GM21360 (cell line): ENCODE data around the gene PTDSS2.
"Not testable (repeated sequence)": the region's sequence is repeated elsewhere in the genome, so short reads cannot be mapped to it uniquely, and the experiment has no call there.

Experiments used
- ATAC-seq: cut with Tn5 transposase; IDR thresholded peaks from one replicate; pipeline ENCODE4 v1.9.1; 2021; ENCODE audit warnings: mild to moderate bottlenecking, moderate library complexity; ENCODE audit not compliant: unreplicated experiment

PTDSS2 gene

GRCh38 chr11:429931-430456 lies 20.1 kb upstream of the PTDSS2 start:
- ATAC-seq: no peak

DNA sequence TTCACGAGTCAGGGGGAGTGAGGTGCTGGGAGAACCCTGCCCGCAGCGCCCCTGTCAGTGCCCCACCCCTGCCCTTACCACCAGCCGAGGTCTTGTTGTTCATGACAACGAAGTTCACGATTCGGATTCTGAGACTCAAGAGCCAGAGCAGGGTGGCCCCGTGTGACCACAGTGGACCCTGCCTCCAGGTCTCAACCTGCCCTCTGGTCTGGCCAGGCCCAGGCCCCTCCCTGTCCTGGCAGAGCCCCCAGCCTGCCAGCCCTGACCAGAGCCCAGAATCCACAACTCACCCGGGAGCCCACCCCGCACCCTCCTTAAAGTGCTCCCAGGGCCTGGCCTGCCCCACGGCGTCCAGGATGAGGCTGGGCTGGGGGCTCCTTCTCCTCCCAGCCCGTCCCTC lies 18.2 kb upstream of the PTDSS2 start:
- no peak for ATAC-seq

- no peak for ATAC-seq
Observed at GRCh38 chr11:432501-433100, 17.5 kb upstream of the PTDSS2 start.

- no peak for ATAC-seq
Observed at GRCh38 chr11:433111-433510, 17.0 kb upstream of the PTDSS2 start.

GRCh38 chr11:433641-434040 lies 16.4 kb upstream of the PTDSS2 start:
- no peak for ATAC-seq

DNA sequence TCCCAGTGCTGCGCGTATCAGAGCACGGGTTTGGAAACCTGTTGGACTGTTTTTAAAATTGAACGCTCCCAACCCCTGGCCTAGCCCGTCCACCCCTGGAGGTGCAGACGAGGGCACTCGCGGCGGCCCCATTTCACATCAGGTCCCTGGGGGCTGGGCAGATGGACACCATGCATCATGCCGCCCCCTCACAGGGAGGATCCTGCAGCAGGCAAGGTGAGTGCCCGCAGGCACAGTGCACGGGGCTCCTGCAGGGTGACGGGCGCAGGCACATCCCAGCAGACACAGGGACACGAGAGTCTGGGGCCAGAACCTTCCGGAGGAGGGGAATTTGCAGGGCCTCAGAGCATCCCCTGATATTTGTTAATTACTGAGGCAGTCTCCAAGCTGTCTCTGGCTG lies 15.6 kb upstream of the PTDSS2 start:
- no peak for ATAC-seq

GRCh38 chr11:434999-435740 lies 14.9 kb upstream of the PTDSS2 start:
- ATAC-seq: not testable (repeated sequence)

- no peak for ATAC-seq
Observed at GRCh38 chr11:437228-437870, 12.7 kb upstream of the PTDSS2 start.

DNA sequence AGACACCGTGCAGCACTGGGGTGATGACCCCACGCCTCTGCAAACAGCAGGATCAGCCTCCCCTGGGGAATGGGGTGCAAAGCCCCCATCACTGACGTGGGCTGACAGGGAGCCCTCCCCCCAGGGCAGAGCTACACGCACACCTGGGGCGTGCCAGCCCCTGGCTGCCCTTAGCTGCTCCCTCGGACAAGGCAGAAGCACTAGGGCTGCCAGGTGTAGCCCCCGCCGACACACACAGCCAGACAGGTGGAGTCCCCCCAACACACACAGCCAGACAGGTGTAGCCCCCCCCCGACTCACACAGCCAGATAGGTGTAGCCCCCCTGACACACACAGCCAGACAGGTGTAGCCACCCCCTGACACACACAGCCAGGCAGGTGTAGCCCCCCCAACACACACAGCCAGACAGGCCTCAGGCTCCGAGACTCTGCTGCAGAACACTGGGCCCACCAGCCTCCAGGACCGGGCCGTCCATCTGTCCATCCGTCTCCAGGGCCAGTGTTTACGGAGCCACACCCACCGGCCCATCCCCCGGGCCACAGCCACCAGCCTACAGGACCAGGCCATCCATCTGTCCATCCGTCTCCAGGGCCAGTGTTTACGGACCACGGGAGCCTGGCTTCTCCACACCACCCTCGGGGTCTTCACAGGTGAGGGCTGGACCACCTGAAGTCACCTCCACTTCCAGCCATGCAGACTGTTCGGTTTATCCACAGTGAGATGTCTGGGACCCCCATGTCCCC lies 11.8 kb upstream of the PTDSS2 start:
- no peak for ATAC-seq

DNA sequence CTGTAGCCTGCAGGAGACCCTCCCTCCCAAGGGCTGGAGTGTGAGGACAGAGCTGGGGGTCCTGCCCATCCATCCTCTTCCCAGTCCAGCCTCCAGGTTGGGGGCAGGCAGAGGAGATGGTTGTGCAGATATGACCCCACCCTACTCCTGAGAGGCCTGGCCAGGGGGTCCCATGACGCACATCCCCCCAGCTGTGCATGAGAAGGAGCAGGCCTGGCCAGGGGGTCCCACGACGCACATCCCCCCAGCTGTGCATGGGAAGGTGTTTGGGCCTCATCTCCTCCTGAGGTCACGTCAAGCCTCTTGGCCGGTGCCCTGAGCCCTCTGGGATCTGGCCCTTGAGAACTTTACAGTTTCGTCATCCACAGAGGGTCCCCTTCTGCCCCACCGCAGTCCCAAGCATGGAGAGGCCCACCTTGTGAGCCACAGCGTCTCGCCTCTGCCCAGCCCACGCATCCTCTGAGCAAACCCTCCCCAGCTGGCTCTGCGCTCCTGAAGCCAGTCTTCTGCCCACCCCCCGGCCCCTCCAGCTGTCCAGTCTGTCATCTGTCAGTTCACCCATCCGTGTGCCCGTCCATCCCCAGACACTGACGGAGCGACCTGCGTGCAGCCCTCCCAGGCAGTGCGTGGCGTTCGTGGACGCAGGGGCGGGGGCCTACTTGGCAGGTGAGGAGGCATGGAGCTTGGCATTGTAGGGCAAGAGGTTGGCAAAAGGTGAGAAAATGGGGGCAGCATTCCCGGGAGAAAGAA lies 10.6 kb upstream of the PTDSS2 start:
- no peak for ATAC-seq

DNA sequence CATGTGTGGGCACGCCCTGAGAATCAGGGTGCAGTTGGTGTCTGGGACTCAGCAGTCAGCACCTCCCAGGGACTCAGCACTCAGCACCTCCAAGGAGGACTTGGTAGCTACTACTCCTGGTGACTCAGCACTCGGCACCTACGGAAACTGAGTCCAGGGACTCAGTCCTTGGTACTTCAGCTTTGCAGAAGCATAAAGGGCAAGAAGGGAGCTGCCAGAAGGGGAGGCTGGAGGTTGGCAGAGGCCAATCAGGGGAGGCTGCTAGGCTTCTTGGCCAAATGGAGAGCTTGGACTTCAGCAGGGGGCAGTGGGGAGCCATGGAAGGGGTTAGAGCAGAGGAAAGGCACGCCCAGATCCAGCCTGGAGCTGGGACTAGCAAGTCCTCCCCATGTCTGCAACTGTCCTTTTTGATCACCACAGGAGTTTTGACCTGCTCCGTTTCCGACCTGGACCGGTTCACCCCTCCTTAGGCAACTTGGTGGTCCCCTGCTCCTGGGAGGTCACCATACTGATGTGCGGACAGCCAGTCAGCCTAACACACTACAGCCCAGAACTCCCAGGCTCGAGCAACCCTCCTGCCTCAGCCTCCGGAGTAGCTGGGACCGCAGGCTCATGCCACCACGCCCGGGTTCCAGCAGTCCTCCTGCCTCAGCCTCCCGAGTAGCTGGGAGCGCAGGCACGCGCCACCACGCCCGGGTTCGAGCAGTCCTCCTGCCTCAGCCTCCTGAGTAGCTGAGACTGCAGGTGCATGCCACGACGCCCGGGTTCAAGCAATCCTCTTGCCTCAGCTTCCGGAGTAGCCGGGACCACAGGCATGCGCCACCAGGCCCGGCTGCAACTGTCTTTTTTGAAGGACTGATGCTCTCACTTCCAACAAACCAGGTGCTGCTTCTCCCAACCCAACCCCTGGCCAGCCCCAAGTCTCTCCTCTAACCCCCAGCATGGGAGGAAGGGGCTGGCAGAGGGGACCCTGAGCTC lies 9.7 kb upstream of the PTDSS2 start:
- ATAC-seq: no peak

GRCh38 chr11:441043-441417 lies 9.0 kb upstream of the PTDSS2 start:
- no peak for ATAC-seq

GRCh38 chr11:441418-442274 lies 8.4 kb upstream of the PTDSS2 start, which contains the start of gene ANO9:
Gene ANO9 (minus strand): TSS chr11:442011. CDS start chr11:441926, 85 bp downstream.
- ATAC-seq: no peak

GRCh38 chr11:442611-443081 lies 7.4 kb upstream of the PTDSS2 start:
- ATAC-seq: no peak

DNA sequence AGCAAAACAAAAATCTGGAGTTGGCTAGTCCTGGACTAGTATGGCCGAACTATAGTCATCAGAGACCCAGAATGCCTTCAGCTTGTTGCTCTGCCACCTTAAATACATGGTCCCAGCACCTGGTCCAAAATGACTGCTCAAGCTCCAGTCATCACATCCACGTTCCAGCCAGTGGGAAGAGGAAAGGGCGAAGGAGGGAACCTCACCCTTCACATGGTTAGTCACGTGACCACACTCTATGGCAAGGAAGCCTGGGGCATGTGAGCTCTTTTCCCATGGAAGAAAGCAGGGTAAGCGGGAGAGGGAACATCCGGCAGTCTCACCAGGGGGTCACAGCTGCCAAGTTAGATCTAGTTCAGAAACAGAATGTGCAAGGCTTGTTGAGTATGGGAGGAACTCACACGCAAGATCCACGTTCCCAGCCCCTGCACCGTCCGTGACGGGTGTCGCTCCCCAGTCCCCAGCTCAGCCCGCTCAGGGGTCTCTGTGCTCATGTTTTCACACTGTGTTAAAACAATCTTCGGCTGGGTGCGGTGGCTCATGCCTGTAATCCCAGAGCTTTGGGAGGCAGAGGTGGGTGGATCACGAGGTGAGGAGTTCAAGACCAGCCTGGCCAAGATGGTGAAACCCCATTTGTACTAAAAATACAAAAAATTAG lies 6.4 kb upstream of the PTDSS2 start:
- ATAC-seq: no peak

DNA sequence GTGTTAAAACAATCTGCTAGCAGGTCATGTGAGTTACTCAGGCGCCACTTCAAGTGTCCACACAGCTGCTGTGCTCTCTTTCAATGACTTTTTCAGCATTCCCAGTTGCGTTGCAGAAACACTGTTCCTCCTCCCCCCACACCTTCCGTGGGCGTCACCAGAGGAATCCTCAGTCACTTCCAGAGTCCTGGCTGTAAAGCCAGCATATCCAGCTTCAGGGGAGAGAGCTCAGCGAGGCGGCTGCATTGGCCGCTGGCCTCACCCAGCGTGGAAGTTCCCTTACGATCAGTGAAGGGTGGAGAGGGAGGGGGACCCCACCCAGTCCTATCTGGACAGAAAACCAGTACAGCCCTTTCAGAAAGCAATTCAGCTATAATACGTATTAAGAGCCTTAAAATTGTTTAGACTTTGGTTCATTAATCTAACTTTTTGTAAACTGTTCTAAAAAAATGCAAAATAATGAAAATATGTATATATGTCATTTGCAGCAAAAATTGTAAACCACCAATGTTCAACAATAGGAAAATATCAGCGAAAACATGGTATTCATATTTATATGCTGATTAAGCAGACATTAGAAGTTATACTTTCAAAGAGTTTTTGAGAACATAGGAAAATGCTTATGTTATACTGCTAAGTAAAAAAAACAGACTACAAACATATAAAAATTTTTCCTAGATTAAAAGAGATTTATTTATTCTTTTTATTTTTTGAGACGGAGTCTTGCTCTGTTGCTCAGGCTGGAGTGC lies 5.5 kb upstream of the PTDSS2 start:
- no peak for ATAC-seq
